HG03521 (cell line): ENCODE measurements around the gene DCAF11.
A peak's percentile ranks its signal among the peaks of the same experiment; 100 is the strongest.

Source experiments
- ATAC-seq: cut with Tn5 transposase; IDR thresholded peaks from one replicate; pipeline ENCODE4 v1.9.1; 2021; ENCODE audit warnings: mild to moderate bottlenecking, moderate library complexity; ENCODE audit not compliant: unreplicated experiment

The DCAF11 gene

GRCh38 chr14:24137529-24138395 lies 23.2 kb downstream of the DCAF11 start:
- ATAC-seq: no peak

GRCh38 chr14:24138396-24139271 lies 24.1 kb downstream of the DCAF11 start:
- ATAC-seq: no peak

- ATAC-seq: no peak
Observed at GRCh38 chr14:24139272-24139934, 24.8 kb downstream of the DCAF11 start.

- peak; percentile 85 for ATAC-seq
Observed at GRCh38 chr14:24141097-24141880, 26.7 kb downstream of the DCAF11 start, which contains the start of gene EMC9. TSS of gene EMC9 (minus strand) at chr14:24141591. CDS start at chr14:24141304, 287 bp downstream.

GRCh38 chr14:24143511-24143910 lies 28.9 kb downstream of the DCAF11 start:
- ATAC-seq: no peak

- ATAC-seq: no peak
Observed at GRCh38 chr14:24144451-24144850, 29.9 kb downstream of the DCAF11 start.

GRCh38 chr14:24145219-24145618 lies 30.6 kb downstream of the DCAF11 start:
- no peak for ATAC-seq

GRCh38 chr14:24145690-24146452 lies 31.3 kb downstream of the DCAF11 start:
- ATAC-seq: no peak

- ATAC-seq: peak; percentile 58
Observed at GRCh38 chr14:24146453-24146977, 31.9 kb downstream of the DCAF11 start, which contains the start of gene PSME2. TSS of gene PSME2 (minus strand) at chr14:24146610. CDS start at chr14:24146581, 29 bp downstream.

- ATAC-seq: peak; percentile 79
Observed at GRCh38 chr14:24146978-24147760, 32.6 kb downstream of the DCAF11 start, which contains the start of gene RNF31. TSS of gene RNF31 (plus strand) at chr14:24147498. CDS start at chr14:24147699, 201 bp downstream.

- ATAC-seq: no peak
Observed at GRCh38 chr14:24147761-24148428, 33.3 kb downstream of the DCAF11 start.

- ATAC-seq: no peak
Observed at GRCh38 chr14:24149302-24149969, 34.9 kb downstream of the DCAF11 start.

- ATAC-seq: no peak
Observed at GRCh38 chr14:24150061-24150460, 35.5 kb downstream of the DCAF11 start.

GRCh38 chr14:24150567-24150966 lies 36.0 kb downstream of the DCAF11 start:
- no peak for ATAC-seq

- no peak for ATAC-seq
Observed at GRCh38 chr14:24150993-24151392, 36.4 kb downstream of the DCAF11 start.

GRCh38 chr14:24151404-24152080 lies 37.0 kb downstream of the DCAF11 start:
- no peak for ATAC-seq

GRCh38 chr14:24155100-24155499 lies 40.5 kb downstream of the DCAF11 start:
- no peak for ATAC-seq
